ENCODE data around the gene MFRP. TPM values are rescaled to one million over a fixed set of nuclear protein-coding genes. Genes with fewer than 3 reads are reported as not detected.

MFRP gene
- total RNA-seq, 1 experiment from 2014 or later, result not detected

DNA sequence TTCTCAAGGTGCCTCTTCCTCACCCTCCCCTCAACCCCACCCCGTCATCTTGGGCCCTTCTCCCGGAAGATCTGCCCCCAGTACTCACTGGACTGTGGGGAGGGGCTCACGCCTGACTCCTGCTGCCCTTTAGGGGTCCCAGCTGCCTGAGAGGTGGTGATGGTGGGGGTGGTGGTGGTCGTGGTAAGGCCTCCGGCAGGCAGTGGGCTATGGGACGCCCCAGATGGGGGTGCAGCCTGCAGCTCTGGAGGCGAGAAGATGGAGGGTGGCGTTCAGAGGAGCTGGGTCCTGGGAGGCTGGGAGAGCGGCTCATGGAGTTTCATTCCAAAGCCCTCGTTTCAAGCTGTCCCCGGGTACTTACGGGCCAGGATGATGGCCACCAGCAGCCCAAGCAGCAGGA lies 820 bp downstream of the MFRP start:
- ChIA-PET CTCF (interaction anchor here (1.0 to 5.8 kb wide), 3 partner anchors 10 to 13 kb away, joined by 3 to 30 read pairs (median 3); partner anchors contain the start of gene RNF26), POLR2A (no interaction called here)
- Mint-ChIP-seq H3K9me3 (ENCODE audit: unreplicated experiment) (no peaks in the 10 kb centered on the region), H3K4me1 (ENCODE audit: insufficient read depth, unreplicated experiment) (no peaks in the 10 kb centered on the region), H3K36me3 (ENCODE audit: insufficient read depth, unreplicated experiment) (no peaks in the 10 kb centered on the region), H3K27me3 (ENCODE audit: insufficient read depth, unreplicated experiment) (peaks cover 33% of the 10 kb centered on the region), H3K27ac (ENCODE audit: low read depth, unreplicated experiment) (no peak overlapping the region), H3K4me3 (ENCODE audit: unreplicated experiment) (no peak overlapping the region)
- intact Hi-C loops (cut with micrococcal nuclease), result no loop called here
- TF ChIP-seq, protein P1, sequence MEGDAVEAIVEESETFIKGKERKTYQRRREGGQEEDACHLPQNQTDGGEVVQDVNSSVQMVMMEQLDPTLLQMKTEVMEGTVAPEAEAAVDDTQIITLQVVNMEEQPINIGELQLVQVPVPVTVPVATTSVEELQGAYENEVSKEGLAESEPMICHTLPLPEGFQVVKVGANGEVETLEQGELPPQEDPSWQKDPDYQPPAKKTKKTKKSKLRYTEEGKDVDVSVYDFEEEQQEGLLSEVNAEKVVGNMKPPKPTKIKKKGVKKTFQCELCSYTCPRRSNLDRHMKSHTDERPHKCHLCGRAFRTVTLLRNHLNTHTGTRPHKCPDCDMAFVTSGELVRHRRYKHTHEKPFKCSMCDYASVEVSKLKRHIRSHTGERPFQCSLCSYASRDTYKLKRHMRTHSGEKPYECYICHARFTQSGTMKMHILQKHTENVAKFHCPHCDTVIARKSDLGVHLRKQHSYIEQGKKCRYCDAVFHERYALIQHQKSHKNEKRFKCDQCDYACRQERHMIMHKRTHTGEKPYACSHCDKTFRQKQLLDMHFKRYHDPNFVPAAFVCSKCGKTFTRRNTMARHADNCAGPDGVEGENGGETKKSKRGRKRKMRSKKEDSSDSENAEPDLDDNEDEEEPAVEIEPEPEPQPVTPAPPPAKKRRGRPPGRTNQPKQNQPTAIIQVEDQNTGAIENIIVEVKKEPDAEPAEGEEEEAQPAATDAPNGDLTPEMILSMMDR (IDR thresholded peaks at IDR 0.05; ENCODE audit: unreplicated experiment), result no peak
- BruUV-seq (replicated peaks), result no TSS peak
- DNase-seq (ENCODE audit: unreplicated experiment), result no peak

DNA sequence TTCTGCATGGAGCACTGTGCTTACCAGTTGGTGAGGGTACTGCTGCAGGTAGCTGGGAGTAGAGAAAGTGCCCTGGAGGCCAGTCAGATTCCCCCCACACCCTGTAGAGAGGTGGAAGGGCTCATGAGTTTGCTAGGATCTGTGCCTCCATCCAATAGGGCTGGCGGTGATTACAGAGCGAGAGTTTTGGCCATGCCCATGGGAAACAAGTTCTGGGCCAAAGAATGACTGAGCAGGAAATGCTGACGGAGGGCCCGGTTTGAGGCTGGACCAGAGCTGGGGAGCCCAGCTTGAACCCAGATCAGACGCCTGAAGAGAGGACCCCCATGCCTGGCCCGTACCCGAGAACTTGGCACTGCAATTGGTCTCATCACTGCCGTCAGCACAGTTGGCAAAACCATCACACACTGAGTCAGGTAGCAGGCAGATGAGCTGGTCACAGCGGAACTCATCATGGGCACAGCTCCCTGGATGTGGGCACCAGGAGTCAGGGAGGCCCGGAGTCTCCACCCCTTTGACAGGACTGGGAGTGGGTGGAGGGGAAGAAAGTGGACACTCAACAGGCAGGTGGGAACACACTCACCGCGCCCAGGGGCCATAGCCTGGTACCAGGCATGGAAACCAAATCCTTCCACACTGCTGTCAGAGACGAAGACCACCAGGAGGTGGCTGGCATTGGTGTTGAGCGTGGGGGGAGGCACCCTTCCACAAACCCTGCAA lies 2.1 kb downstream of the MFRP start:
- Mint-ChIP-seq H3K4me3 (ENCODE audit: unreplicated experiment) (no peak overlapping the region), H3K27me3 (ENCODE audit: insufficient read depth, unreplicated experiment) (peaks cover 35% of the 10 kb centered on the region), H3K9me3 (ENCODE audit: unreplicated experiment) (no peaks in the 10 kb centered on the region), H3K36me3 (ENCODE audit: insufficient read depth, unreplicated experiment) (no peaks in the 10 kb centered on the region), H3K27ac (ENCODE audit: low read depth, unreplicated experiment) (no peak overlapping the region), H3K4me1 (ENCODE audit: insufficient read depth, unreplicated experiment) (no peaks in the 10 kb centered on the region)
- DNase-seq (ENCODE audit: unreplicated experiment), result no peak
- ChIA-PET POLR2A (no interaction called here), CTCF (interaction anchor here (0.5 to 5.8 kb wide), 9 partner anchors 9 to 199 kb away, joined by 3 to 30 read pairs (median 3); partner anchors contain the start of gene RNF26)
- intact Hi-C loops (cut with micrococcal nuclease), result no loop called here
- TF ChIP-seq, protein P1 (IDR thresholded peaks at IDR 0.05; ENCODE audit: unreplicated experiment), result no peak
- no TSS peak for BruUV-seq (replicated peaks)

DNA sequence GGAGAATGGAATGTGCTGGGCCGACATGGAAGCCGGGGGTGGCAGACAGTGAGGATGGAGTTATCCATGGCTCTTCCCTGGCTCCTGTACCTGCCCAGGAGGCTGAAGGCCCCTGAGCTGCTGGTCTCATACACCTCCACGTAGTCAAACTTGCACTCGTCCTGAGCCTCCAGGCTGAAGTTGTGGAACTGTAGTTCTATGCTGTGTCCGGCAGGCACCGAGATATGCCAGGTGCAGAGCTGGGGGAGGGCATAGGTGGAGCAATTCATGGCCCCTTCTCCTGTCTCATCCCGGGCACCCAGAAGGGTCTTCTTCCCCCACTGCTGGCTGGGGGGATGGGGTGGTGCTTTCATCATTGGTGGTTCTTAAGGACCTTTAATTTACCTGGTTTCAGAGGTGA lies 2.8 kb downstream of the MFRP start:
- CTCF ChIA-PET, result interaction anchor here (0.5 to 5.8 kb wide), 6 partner anchors 12 to 198 kb away, joined by 3 to 30 read pairs (median 3); no protein-coding TSS in a partner anchor
- Mint-ChIP-seq H3K27ac (ENCODE audit: low read depth, unreplicated experiment) (no peak overlapping the region), H3K4me1 (ENCODE audit: insufficient read depth, unreplicated experiment) (peaks cover 4% of the 10 kb centered on the region), H3K4me3 (ENCODE audit: unreplicated experiment) (no peak overlapping the region), H3K27me3 (ENCODE audit: insufficient read depth, unreplicated experiment) (peaks cover 35% of the 10 kb centered on the region), H3K9me3 (ENCODE audit: unreplicated experiment) (no peaks in the 10 kb centered on the region), H3K36me3 (ENCODE audit: insufficient read depth, unreplicated experiment) (no peaks in the 10 kb centered on the region)
- TF ChIP-seq, protein P1 (IDR thresholded peaks at IDR 0.05; ENCODE audit: unreplicated experiment), result no peak
- intact Hi-C loops (cut with micrococcal nuclease), result no loop called here
- POLR2A ChIA-PET, result no interaction called here
- BruUV-seq (replicated peaks), result no TSS peak
- no peak for DNase-seq (ENCODE audit: unreplicated experiment)

DNA sequence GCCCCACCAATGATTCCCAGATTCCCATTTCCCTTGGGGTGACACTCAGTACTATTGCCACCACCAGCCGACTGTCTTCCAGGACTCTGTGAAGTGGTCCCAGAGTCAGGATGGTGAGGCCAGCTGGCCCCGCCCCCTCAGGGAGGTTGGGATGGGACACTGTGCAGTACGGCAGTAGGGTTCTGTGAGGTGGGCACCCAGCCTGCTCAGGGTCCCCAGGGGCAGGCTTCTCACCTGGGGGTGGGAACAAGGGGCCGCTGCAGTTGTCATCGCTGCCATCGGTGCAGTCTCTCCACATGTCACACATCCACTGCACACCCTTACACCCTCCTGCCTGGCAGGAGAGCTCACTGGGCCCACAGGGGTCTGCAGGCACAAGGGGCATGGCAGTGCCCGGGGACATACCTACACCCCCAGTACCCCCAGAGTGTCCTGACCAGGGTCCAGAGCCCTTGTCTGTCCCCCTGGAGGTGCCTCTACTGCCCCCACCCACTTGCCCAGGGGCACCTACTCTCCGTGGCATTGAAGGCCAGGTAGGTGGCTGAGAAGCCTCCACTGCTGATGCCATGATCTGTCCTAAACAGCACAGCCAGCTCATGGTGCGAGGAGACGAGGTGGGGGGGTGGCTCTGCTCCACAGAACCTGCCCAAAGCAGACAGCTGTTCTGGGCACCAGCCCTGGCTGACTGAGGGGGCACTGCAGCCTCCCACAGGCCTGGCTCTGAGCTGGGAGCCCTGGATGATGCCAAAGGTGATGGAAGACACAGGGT lies 4.0 kb downstream of the MFRP start:
- POLR2A ChIA-PET, result no interaction called here
- Mint-ChIP-seq H3K9me3 (ENCODE audit: unreplicated experiment) (no peaks in the 10 kb centered on the region), H3K36me3 (ENCODE audit: insufficient read depth, unreplicated experiment) (no peaks in the 10 kb centered on the region), H3K4me3 (ENCODE audit: unreplicated experiment) (no peak overlapping the region), H3K27me3 (ENCODE audit: insufficient read depth, unreplicated experiment) (peaks cover 31% of the 10 kb centered on the region), H3K27ac (ENCODE audit: low read depth, unreplicated experiment) (no peak overlapping the region), H3K4me1 (ENCODE audit: insufficient read depth, unreplicated experiment) (peaks cover 14% of the 10 kb centered on the region)
- TF ChIP-seq, protein P1 (IDR thresholded peaks at IDR 0.05; ENCODE audit: unreplicated experiment), result no peak
- intact Hi-C loops (cut with micrococcal nuclease), result no loop called here
- no peak for DNase-seq (ENCODE audit: unreplicated experiment)
- no TSS peak for BruUV-seq (replicated peaks)
- CTCF ChIA-PET, result interaction anchor here (0.6 to 5.8 kb wide), 6 partner anchors 8 to 101 kb away, joined by 3 to 30 read pairs (median 4); no protein-coding TSS in a partner anchor
